Panc1 (cell line): Measurements from ENCODE around the gene GPR32. TPM values are rescaled to one million over a fixed set of nuclear protein-coding genes. Genes with fewer than 3 reads are reported as not detected.

Experiments used
- ATAC-seq: fragments of 200-7000 bp; cut with Tn5 transposase; 2 replicates; pipeline ENCODE4 v1.9.1; 2020; ENCODE audit warnings: mild to moderate bottlenecking, moderate library complexity
- BruUV-seq: library from RNA; stranded (reverse); fragments of 400-500 nt; replicated peaks from 2 replicates; lab custom pipeline; 2021; lab: Mats Ljungman, UMichigan
- CTCF ChIA-PET: fragments of 300-600 bp; sonication (Branson Sonifier 250); formaldehyde crosslinking; loops from one replicate; lab custom pipeline; 2022; ENCODE audit warnings: antibody characterized with exemption; lab: Charles Lee
- POLR2A ChIA-PET: fragments of 300-600 bp; sonication (Branson Sonifier 250); formaldehyde crosslinking; loops from one replicate; lab custom pipeline; 2022; ENCODE audit warnings: antibody characterized with exemption; lab: Charles Lee
- DNase-seq: peaks from one replicate; pipeline ENCODE4 v3.0.0-alpha.2; 2010; ENCODE audit warnings: low read depth, low spot score
- H3K27ac ChIP-seq: 2 replicates; pipeline ENCODE4 v1.5.1; 2011; ENCODE audit warnings: mild to moderate bottlenecking, low read length, inconsistent platforms
- H3K27me3 ChIP-seq: fragments of 200-500 bp; sonication (Bioruptor generic); 2 replicates; pipeline ENCODE4 v1.6.0; 2014; ENCODE audit warnings: low read length, inconsistent platforms; ENCODE audit not compliant: control insufficient read depth, insufficient read depth
- H3K36me3 ChIP-seq: fragments of 200-500 bp; sonication (Bioruptor generic); 2 replicates; pipeline ENCODE4 v1.5.1; 2014; ENCODE audit warnings: inconsistent platforms, mild to moderate bottlenecking, low read length, moderate library complexity; ENCODE audit not compliant: control insufficient read depth, insufficient read depth
- H3K4me1 ChIP-seq: 2 replicates; pipeline ENCODE4 v1.5.1; 2011; ENCODE audit warnings: inconsistent platforms, mild to moderate bottlenecking, low read length, moderate library complexity; ENCODE audit not compliant: control insufficient read depth, insufficient read depth
- H3K4me3 ChIP-seq, 2 experiments: 2 replicates each; pipeline ENCODE4 v1.5.1; 2011 to 2012; ENCODE audit warnings: low read depth in 2 of 2, low read length in 2 of 2, mild to moderate bottlenecking in 2 of 2, inconsistent platforms in 1 of 2, moderate library complexity in 1 of 2
- H3K9me3 ChIP-seq: fragments of 200-500 bp; sonication (Bioruptor generic); 2 replicates; pipeline ENCODE4 v1.5.1; 2014; ENCODE audit warnings: low read depth, mild to moderate bottlenecking, inconsistent platforms, low read length, moderate library complexity; ENCODE audit not compliant: control insufficient read depth, insufficient read depth
- POLR2AphosphoS5 ChIP-seq: IDR thresholded peaks from 2 replicates; pipeline ENCODE4 v1.6.1; 2012; ENCODE audit warnings: mild to moderate bottlenecking, low read depth, low read length, moderate library complexity
- SIN3A ChIP-seq: IDR thresholded peaks from 2 replicates; pipeline ENCODE4 v1.6.1; 2012; ENCODE audit warnings: low read depth, mild to moderate bottlenecking, low read length, moderate library complexity, borderline replicate concordance; ENCODE audit not compliant: insufficient read depth
- TCF7L2 ChIP-seq: IDR thresholded peaks from 2 replicates; pipeline ENCODE4 v1.6.1; 2011; ENCODE audit warnings: mild to moderate bottlenecking, low read depth, low read length, inconsistent platforms
- in situ Hi-C: cut with HindIII; loops from 2 replicates; pipeline ENCODE4 v1.10.0; 2016; ENCODE audit warnings: low sequenced_read_pairs, low pct_unique_long_range_greater_than_20kb
- intact Hi-C: fragments of 100-400 bp; cut with micrococcal nuclease; formaldehyde crosslinking; loops from one replicate; pipeline ENCODE4 v1.10.0; 2022; ENCODE audit not compliant: unreplicated experiment
- total RNA-seq: library from RNA; stranded (reverse); gene quantifications from one replicate; pipeline ENCODE4 v1.2.1, GENCODE V29; 2021; ENCODE audit not compliant: unreplicated experiment
- TF ChIP-seq, protein P1 (sequence below), 2 experiments: IDR thresholded peaks; 2 replicates each; pipeline ENCODE4 v1.6.1; 2011 to 2012; ENCODE audit warnings: low read depth in 2 of 2, control low read depth in 1 of 2, low read length in 1 of 2, mild to moderate bottlenecking in 1 of 2, moderate library complexity in 1 of 2; ENCODE audit not compliant: insufficient read depth in 1 of 2
- TF ChIP-seq, protein P2 (sequence below): fragments of 450-650 bp; IDR thresholded peaks from 2 replicates; pipeline ENCODE4 v1.5.1; 2017; ENCODE audit warnings: mild to moderate bottlenecking

GPR32 gene
- total RNA-seq, 1 experiment from 2014 or later = not detected

DNA sequence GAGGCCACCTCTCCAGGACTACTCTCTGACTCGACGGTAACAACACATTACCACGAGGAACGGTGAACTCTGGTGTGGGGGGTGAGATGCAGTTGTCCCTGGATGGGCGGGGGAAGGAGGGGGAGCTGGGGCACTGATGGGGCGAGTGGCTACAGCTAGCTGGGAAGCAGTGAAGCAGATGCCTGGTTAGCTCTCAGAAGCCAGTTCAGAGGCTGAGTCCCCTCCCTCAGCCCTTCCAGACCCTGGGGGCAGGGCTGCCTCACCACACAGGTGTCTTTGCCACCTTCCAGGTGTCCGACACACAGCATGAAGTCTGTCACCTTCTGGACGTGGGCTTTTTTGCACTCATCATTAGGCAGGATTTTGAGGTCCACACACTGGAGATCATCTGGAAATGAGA is 49.4 kb downstream of the GPR32 start:
- no peak overlapping the region for H3K4me3 ChIP-seq
- H3K27ac ChIP-seq = no peak overlapping the region
- no peaks in the 10 kb centered on the region for H3K9me3 ChIP-seq
- ATAC-seq (no peak), DNase-seq (no peak)
- H3K27me3 ChIP-seq = no peaks in the 10 kb centered on the region; the same call in 1 of the 2 replicates
- ChIA-PET CTCF (no interaction called here), POLR2A (no interaction called here)
- no peaks in the 10 kb centered on the region for H3K4me1 ChIP-seq
- no TSS peak for BruUV-seq
- in situ Hi-C loops (no loop called here), intact Hi-C loops (no loop called here)
- TF ChIP-seq, protein P1, sequence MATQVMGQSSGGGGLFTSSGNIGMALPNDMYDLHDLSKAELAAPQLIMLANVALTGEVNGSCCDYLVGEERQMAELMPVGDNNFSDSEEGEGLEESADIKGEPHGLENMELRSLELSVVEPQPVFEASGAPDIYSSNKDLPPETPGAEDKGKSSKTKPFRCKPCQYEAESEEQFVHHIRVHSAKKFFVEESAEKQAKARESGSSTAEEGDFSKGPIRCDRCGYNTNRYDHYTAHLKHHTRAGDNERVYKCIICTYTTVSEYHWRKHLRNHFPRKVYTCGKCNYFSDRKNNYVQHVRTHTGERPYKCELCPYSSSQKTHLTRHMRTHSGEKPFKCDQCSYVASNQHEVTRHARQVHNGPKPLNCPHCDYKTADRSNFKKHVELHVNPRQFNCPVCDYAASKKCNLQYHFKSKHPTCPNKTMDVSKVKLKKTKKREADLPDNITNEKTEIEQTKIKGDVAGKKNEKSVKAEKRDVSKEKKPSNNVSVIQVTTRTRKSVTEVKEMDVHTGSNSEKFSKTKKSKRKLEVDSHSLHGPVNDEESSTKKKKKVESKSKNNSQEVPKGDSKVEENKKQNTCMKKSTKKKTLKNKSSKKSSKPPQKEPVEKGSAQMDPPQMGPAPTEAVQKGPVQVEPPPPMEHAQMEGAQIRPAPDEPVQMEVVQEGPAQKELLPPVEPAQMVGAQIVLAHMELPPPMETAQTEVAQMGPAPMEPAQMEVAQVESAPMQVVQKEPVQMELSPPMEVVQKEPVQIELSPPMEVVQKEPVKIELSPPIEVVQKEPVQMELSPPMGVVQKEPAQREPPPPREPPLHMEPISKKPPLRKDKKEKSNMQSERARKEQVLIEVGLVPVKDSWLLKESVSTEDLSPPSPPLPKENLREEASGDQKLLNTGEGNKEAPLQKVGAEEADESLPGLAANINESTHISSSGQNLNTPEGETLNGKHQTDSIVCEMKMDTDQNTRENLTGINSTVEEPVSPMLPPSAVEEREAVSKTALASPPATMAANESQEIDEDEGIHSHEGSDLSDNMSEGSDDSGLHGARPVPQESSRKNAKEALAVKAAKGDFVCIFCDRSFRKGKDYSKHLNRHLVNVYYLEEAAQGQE (IDR thresholded peaks at IDR 0.05; ENCODE audit: insufficient read depth in 1 of 2, low read depth in 2 of 2, low read length in 1 of 2) = no peak
- no peak for TF ChIP-seq SIN3A
- no peak for TF ChIP-seq TCF7L2
- TF ChIP-seq, protein P2, sequence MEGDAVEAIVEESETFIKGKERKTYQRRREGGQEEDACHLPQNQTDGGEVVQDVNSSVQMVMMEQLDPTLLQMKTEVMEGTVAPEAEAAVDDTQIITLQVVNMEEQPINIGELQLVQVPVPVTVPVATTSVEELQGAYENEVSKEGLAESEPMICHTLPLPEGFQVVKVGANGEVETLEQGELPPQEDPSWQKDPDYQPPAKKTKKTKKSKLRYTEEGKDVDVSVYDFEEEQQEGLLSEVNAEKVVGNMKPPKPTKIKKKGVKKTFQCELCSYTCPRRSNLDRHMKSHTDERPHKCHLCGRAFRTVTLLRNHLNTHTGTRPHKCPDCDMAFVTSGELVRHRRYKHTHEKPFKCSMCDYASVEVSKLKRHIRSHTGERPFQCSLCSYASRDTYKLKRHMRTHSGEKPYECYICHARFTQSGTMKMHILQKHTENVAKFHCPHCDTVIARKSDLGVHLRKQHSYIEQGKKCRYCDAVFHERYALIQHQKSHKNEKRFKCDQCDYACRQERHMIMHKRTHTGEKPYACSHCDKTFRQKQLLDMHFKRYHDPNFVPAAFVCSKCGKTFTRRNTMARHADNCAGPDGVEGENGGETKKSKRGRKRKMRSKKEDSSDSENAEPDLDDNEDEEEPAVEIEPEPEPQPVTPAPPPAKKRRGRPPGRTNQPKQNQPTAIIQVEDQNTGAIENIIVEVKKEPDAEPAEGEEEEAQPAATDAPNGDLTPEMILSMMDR = no peak
- TF ChIP-seq POLR2AphosphoS5 = no peak
- H3K36me3 ChIP-seq = no peaks in the 10 kb centered on the region

DNA sequence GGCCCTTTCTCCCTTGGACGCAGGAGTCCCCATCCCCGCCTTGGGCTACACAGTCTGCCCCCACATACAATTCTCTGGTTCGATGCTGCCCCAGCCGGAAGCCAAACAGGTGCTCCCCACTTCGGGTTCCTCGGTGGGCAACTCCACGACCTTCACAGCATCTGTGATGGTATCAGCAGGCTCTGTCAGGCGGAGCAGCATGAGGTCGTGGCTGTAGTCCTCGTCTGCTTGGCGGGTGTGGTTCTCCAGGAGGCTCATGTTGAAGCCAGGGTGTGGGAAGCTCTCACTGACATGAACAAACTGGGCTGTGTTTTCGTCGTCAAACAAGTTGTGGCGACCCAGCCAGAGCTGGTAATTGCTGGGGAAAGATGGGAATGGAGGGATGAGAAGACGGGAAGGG is 49.8 kb downstream of the GPR32 start:
- H3K27me3 ChIP-seq = no peaks in the 10 kb centered on the region; the same call in 1 of the 2 replicates
- POLR2A ChIA-PET = no interaction called here
- H3K4me3 ChIP-seq = no peak overlapping the region
- no peaks in the 10 kb centered on the region for H3K36me3 ChIP-seq
- CTCF ChIA-PET = no interaction called here
- H3K27ac ChIP-seq = no peak overlapping the region
- ATAC-seq = no peak
- BruUV-seq = no TSS peak
- intact Hi-C loops (no loop called here), in situ Hi-C loops (no loop called here)
- no peak for DNase-seq
- H3K9me3 ChIP-seq = no peaks in the 10 kb centered on the region
- TF ChIP-seq, protein P1 (IDR thresholded peaks at IDR 0.05; ENCODE audit: insufficient read depth in 1 of 2, low read depth in 2 of 2, low read length in 1 of 2) = no peak
- TF ChIP-seq, protein P2 = no peak
- TF ChIP-seq TCF7L2 = no peak
- no peak for TF ChIP-seq SIN3A
- no peak for TF ChIP-seq POLR2AphosphoS5
- H3K4me1 ChIP-seq = no peaks in the 10 kb centered on the region
